ENCODE measurements around the gene SRRM3.

GRCh38 chr7:76304888-76305375, 103.2 kb downstream of the SRRM3 start:
- TF ChIP-seq EZH2 (IDR thresholded peaks at IDR 0.05; ENCODE audit: insufficient read depth, low read length), result no peak
- TF ChIP-seq CTCF (IDR thresholded peaks at IDR 0.05; ENCODE audit: insufficient read depth, low read depth, low read length), result no peak
